GM06990 (cell line): ENCODE data around the gene RNU2-63P.

Experiments used
- DNase-seq: peaks from one replicate; pipeline ENCODE4 v3.0.0-alpha.2; 2011; ENCODE audit not compliant: insufficient read length; ENCODE audit errors: extremely low read depth
- H3K27me3 ChIP-seq: replicated peaks from 2 replicates; pipeline ENCODE4 v1.6.0; 2011; ENCODE audit warnings: low read length; ENCODE audit not compliant: control insufficient read depth, insufficient read depth
- H3K36me3 ChIP-seq: 2 replicates; pipeline ENCODE4 v1.5.1; 2011; ENCODE audit warnings: low read length; ENCODE audit not compliant: control insufficient read depth, insufficient read depth
- H3K4me3 ChIP-seq: replicated peaks from 2 replicates; pipeline ENCODE4 v1.5.1; 2011; ENCODE audit warnings: low read depth, mild to moderate bottlenecking, control low read depth, low read length
- CTCF ChIP-seq: IDR thresholded peaks from 2 replicates; pipeline ENCODE4 v1.5.1; 2011; ENCODE audit warnings: low read length, control low read depth, mild to moderate bottlenecking, inconsistent platforms; ENCODE audit not compliant: insufficient read depth, poor library complexity, severe bottlenecking

Gene RNU2-63P

GRCh38 chr2:88057437-88057844 lies 41.1 kb upstream of the RNU2-63P start:
- TF ChIP-seq CTCF: no peak
- H3K36me3 ChIP-seq: no peaks in the 10 kb centered on the region
- H3K27me3 ChIP-seq: no peaks in the 10 kb centered on the region
- no peak overlapping the region for H3K4me3 ChIP-seq
- no peak for DNase-seq

GRCh38 chr2:88055371-88056128 lies 39.2 kb upstream of the RNU2-63P start, which contains the start of gene KRCC1:
TSS of gene KRCC1 (minus strand) at chr2:88055783. CDS start at chr2:88028563, 27,220 bp downstream.
- no peak for TF ChIP-seq CTCF
- DNase-seq: peak; percentile 100
- no peaks in the 10 kb centered on the region for H3K27me3 ChIP-seq
- H3K4me3 ChIP-seq: peak within 1 kb of the TSS; percentile 68
- no peaks in the 10 kb centered on the region for H3K36me3 ChIP-seq

- H3K4me3 ChIP-seq: peak overlapping the region; percentile 68
- peak; percentile 17 for DNase-seq
- no peaks in the 10 kb centered on the region for H3K36me3 ChIP-seq
- TF ChIP-seq CTCF: no peak
- H3K27me3 ChIP-seq: no peaks in the 10 kb centered on the region
Measured at GRCh38 chr2:88054782-88055370, 38.5 kb upstream of the RNU2-63P start.

- Histone ChIP-seq H3K36me3 (no peaks in the 10 kb centered on the region; the same call in 1 of the 2 replicates), H3K27me3 (no peaks in the 10 kb centered on the region), H3K4me3 (peak overlapping the region; percentile 68)
- DNase-seq: no peak
- no peak for TF ChIP-seq CTCF
Measured at GRCh38 chr2:88053934-88054781, 37.8 kb upstream of the RNU2-63P start.

GRCh38 chr2:88053296-88053695 lies 36.9 kb upstream of the RNU2-63P start:
- no peaks in the 10 kb centered on the region for H3K27me3 ChIP-seq
- DNase-seq: no peak
- no peak overlapping the region for H3K4me3 ChIP-seq
- no peak for TF ChIP-seq CTCF
- no peaks in the 10 kb centered on the region; the same call in 1 of the 2 replicates for H3K36me3 ChIP-seq
